GM21737 (cell line): ENCODE measurements around the gene DOK7.
"Not testable (repeated sequence)": the region's sequence is repeated elsewhere in the genome, so short reads cannot be mapped to it uniquely, and the experiment has no call there.

Source experiments
- ATAC-seq: cut with Tn5 transposase; IDR thresholded peaks from one replicate; pipeline ENCODE4 v1.9.1; 2021; ENCODE audit warnings: mild to moderate bottlenecking, moderate library complexity; ENCODE audit not compliant: unreplicated experiment

The DOK7 gene

DNA sequence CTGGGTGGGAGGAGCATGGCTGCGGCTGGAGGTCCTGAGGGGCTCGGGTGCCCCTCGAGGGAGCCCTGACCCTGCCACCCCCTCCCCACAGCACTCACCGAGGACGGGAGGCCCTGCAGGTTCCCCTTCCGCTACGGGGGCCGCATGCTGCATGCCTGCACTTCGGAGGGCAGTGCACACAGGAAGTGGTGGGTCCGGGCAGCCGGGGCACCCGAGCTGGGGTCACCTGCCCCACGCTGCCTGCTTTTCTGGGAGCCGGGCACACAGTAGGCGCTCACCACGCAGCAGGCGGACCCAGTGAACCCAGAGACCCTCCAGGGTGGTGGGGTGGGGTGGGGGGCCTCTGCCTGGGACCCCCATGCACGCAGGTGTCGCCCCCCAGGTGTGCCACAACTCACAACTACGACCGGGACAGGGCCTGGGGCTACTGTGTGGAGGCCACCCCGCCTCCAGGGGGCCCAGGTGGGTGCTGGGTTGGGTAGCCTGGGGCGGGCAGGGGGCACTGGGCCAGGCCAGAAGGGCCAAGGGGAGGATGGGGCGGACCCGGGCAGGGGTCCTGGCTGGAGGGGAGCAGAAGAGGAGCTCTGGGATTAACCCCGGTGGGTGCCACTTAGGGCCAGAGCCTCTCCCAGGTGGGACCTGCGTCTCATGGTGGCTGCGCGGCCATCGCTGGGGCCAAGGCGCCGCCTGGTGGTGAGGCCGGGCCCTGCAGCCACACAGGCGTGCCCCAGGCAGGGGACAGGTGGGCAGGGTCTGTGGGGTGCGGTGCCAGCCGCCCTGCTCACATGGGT, 20.0 kb upstream of the DOK7 start:
- peak; percentile 67 for ATAC-seq

DNA sequence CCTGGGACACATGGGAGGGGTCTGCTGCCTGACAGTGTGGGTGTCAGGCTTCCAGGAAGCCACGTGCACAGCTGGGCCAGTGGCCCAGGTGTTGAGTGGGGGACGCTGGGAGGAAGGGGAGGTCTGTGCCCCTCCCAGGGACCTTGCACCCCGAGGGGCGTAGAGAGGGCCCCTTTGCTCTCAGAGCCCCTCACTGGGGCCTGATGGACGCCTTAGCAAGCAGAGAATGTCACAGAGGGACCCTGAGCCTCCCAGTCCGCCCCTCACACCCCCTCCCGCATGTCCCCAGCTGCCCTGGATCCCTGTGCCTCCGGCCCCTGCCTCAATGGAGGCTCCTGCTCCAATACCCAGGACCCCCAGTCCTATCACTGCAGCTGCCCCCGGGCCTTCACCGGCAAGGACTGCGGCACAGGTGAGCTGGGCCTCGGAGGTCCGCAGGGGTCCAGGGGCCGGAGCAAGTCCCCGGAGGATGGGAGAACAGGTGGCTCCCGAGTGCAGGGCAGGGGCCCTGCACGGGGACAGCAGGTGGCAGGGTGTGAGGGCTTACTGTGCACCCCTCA, 19.3 kb upstream of the DOK7 start:
- ATAC-seq = no peak

DNA sequence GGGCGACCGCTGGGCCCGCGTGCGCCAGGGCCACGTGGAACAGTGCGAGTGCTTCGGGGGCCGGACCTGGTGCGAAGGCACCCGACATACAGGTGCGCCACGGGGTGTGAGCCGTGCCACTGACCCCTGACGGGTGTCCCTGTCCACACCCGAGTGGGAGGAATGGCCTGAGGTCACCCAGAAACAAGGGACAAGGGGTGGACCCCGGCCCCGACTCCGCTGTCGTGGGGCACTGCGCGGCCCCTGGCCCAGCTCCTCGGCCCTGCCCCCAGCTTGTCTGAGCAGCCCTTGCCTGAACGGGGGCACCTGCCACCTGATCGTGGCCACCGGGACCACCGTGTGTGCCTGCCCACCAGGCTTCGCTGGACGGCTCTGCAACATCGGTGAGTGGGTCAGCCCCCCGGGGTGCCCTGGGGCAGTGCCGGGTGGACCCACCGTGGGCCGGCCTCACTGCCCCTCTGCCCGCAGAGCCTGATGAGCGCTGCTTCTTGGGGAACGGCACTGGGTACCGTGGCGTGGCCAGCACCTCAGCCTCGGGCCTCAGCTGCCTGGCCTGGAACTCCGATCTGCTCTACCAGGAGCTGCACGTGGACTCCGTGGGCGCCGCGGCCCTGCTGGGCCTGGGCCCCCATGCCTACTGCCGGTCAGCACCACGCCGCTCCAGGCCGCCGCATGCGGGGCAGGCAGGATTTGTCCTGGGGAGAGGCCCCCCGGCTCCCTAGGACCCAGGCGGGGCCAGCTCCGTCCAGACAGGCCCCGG, 18.6 kb upstream of the DOK7 start:
- no peak for ATAC-seq

DNA sequence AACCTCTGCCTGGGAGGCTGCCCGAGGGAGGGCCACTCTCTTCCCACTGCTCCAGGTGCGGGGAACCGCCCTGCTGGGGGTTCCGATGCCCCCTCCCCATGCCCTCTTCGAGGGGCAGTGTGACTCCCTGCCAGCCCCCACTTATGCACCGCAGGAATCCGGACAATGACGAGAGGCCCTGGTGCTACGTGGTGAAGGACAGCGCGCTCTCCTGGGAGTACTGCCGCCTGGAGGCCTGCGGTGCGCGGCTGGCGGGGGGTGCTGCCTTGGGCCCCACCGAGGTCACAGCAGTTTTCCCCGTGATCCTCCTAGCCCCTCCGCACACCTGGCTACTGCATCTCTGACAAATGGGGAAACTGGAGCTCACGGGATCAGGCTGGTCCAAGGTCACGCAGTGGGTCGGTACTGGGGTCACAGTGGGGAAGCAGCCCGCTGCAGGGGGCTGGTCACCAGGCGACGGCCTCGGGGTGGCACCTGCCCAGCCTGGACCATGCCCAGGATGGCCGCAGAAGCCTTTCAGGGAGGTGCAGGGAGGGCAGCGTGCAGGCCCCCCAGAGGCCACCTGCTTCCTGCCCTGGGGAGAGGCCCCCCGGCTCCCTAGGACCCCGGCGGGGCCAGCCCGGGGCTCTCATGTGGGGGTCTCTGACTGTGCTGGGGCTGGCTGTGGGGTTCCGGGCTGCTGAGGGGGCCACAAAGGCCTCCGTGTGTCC, 17.8 kb upstream of the DOK7 start:
- ATAC-seq = no peak

DNA sequence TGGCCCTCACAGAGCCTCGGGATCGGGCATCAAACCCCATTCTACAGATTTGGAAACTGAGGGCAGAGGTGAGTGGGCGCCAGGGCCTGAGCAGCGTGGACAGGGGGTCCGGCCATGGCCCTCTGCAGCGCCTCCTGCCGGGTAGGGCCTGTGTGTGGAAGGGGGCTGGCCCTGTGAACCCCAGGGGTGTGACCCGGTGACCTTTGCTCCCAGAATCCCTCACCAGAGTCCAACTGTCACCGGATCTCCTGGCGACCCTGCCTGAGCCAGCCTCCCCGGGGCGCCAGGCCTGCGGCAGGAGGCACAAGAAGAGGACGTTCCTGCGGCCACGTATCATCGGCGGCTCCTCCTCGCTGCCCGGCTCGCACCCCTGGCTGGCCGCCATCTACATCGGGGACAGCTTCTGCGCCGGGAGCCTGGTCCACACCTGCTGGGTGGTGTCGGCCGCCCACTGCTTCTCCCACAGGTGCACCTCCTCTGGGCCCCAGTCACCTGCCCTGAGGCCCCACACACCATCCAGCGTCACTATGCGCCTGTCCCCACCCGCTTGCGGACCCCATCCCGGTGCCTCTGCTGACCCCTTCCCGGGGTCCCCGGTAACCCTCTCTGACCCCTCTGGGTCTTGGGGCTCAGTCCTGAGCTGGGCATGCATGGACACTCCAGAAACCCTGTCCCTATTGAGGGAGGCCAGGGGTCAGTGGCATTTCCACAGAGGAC, 17.1 kb upstream of the DOK7 start:
- no peak for ATAC-seq

DNA sequence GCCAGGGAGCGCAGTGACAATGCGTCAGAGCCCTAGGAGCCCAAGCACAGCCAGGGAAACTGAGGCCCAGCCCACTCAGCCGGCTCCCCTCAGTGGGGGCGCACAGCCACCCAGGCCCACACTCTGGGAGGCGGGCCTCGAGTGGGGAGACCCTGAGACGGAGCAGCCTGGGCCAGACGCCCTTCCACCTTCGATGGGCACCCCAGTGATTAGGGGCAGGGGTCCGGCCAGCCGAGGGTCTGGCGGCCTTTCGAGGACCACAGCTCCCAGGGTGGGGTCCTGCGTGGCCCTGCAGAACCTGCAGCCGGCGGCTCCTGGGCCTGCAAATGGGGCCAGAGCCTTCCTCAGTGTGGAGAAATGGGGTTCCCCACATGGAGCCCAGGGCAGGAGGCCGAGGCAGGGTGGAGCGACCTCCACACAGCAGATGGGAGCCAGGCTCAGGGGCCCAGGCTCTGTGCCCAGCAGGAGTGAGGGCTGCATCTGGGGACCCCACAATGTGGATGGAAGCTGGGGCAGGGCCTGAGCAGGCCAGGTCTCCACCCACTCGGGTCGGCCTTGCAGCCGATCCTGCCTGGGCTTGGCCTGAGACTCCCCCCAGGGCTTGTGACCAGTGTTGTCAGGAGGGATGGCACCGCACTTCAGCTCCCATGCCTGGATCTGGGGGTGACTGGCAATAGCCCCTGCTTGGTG, 16.3 kb upstream of the DOK7 start:
- no peak for ATAC-seq

DNA sequence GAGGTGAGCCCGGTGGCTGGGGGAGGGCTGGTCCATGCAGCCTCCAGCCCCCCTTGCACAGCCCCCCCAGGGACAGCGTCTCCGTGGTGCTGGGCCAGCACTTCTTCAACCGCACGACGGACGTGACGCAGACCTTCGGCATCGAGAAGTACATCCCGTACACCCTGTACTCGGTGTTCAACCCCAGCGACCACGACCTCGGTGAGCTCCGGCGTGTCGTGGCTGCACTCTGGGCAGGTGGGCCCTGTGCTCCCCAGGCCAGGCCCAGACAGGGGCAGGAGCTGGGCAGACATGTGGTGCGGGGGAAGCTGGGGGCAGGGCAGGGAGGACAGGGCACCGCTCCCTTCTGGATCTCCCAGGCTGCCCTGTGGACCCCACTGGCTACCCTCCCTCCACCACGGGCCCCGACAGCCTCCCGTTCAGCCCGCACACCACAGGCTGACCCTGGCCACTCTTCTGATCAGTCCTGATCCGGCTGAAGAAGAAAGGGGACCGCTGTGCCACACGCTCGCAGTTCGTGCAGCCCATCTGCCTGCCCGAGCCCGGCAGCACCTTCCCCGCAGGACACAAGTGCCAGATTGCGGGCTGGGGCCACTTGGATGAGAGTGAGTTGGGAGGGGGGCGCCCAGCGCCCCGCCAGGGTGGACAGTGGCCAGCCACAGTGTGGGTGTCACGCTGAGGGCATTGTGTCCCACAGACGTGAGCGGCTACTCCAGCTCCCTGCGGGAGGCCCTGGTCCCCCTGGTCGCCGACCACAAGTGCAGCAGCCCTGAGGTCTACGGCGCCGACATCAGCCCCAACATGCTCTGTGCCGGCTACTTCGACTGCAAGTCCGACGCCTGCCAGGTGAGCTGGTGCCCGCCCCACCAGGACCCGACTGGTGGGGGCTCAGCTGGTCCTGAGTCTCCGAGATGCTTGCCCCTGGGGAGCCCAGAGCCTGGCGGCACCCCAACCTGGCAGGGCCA, 15.4 kb upstream of the DOK7 start:
- no peak for ATAC-seq

DNA sequence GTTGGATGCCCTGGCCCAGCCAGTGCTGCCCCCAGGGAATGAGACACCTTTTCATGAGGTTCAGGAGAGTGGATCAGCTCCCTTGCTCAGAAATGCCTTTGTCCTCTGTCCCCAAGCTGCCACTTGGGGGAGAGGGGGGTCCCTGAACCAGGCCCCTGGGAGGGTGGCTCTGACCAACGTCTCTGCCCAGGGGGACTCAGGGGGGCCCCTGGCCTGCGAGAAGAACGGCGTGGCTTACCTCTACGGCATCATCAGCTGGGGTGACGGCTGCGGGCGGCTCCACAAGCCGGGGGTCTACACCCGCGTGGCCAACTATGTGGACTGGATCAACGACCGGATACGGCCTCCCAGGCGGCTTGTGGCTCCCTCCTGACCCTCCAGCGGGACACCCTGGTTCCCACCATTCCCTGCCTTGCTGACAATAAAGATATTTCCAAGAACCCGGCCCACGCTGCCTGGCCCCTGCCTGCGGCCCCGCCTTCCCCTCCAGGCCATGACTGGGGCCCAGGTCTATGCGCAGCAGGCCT, 14.0 kb upstream of the DOK7 start:
- no peak for ATAC-seq

DNA sequence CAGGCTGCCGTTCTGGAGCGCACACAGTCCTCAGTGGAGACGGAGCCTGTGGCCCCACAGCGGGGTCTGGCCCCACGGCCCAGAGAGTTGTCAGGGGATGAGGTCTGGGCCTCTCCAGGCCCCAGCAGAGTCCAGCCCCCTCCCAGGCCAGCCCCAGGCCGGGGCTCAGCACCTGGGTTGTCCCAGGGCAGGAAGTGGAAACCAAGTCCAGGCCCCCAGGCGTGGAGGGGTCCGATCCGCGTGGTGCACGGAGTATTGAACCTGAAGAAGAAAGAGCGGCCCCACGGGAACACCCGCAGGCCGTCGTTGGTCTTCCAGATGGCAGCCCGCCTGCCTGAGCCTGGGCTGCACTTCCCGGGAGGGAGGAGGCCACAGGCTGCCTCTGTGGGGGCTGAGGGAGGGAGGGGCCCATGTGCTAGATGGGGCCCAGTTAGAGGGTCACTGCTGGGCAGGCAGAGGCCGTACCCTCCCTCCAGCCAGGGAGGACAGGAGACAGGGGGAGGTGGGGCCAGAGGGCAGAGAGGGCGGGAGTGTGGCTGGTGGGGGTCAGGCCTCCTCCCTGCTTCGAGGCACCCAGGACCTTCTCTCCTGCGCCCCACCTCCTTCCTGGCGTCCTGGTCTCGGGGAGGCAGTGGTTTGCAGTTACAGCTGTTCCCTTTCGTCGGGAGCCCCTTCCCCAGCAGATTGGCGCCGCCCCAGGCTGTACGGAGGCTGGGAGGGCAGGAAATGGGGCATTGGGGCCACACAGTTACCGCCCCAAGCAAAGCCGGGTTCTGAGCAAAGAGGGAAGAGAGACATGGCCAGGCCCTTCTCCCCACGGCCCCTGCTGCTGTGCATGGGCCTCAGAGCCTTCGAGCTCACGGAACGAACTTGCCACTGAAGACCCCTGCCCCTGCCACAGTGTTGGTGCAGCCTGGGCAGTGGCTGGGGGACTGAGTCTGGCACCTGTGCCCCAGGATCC, 13.3 kb upstream of the DOK7 start:
- no peak for ATAC-seq

DNA sequence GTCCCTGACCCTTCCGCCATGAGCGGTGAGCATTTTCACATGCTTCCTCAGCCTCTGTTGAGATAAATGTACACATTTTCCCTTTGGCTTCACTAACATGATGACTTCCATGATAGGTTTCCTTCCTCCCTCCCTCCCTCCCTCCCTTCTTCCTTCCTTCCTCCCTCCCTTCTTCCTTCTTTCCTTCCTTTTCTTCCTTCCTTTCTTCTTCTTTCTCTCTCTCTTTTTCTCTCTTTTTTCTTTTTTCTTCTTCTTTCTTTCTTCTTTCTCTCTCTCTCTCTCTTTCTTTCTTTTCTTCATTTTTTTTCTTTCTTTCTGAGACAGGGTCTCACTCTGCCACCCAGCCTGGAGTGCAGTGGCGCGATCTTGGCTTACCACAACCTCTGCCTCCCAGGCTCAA, 12.5 kb upstream of the DOK7 start:
- no peak for ATAC-seq

DNA sequence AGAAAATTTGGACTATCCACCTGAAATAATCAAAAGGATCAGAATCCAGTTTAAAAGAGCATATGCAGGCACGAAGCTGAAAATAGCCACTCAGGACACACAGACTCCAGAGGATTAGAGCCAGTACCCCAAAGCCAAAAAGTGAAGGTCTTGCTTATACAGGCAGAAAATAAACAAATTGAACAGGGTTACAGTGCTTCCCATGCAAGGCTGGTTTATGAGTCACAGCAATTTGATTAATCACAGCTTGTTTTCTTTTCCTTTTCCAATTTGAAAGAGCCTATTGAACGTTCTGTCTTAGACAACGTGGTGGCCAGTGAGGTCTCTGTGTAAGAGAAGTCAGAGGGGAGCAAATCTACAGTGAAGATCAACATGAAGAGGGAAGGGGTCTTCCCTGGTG, 11.2 kb upstream of the DOK7 start:
- ATAC-seq = no peak

DNA sequence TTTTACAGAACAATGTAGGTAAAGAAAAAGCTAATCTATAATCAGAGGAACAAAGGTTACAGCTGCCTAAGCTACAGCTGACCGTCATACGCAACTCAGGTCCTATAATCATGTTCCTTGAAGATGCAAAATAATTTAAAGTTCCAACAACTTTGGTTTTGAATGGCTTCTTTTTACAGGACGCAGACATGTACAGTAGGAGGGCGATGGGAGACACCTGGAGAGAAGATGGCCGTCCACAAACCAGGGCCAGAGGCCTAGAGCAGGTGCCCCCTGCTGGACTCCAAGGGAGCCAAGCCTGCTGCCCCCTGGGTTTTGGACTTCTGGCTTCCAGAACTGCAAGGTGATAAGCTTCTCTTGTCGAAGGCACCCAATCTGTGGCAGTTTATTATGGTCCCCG, 10.7 kb upstream of the DOK7 start:
- ATAC-seq = no peak

DNA sequence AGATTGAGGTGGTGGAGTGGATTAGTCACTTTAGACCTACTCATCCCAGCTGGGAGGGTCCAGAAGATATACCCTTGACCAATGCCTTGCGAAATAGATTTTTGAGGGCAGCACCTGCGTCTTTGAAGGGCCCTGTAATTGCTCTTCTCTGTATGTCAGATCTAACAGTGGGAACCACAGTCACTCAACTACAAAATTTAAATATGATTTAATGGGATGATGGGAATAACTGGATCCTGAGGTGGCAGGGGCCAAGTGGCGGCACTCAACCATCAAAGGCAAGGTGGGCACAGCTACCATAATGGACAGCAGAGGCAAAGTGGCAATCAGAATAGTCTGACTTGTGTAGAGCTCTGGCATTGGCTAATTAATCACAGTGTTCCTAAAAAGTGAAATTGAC, 7.5 kb upstream of the DOK7 start:
- ATAC-seq = not testable (repeated sequence)

DNA sequence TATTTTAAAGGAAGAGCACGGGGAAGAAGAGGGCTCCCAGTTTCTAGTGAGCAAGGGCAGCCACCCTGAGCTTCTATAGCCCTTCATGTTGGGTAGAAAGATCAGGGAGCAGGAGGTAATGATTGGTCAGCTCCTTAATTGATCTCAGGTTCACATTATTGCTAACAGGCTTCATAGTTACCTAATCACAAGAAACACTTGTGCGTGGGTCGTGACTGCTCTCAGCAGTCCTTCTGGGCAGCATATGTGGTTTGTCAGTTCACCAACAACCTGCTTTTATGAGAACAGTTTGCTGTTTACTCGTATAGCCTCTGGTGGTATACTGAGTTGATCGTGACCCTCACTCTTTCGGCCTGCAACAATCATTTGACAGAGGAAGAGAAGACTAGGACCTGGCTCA, 4.7 kb upstream of the DOK7 start:
- ATAC-seq = no peak

DNA sequence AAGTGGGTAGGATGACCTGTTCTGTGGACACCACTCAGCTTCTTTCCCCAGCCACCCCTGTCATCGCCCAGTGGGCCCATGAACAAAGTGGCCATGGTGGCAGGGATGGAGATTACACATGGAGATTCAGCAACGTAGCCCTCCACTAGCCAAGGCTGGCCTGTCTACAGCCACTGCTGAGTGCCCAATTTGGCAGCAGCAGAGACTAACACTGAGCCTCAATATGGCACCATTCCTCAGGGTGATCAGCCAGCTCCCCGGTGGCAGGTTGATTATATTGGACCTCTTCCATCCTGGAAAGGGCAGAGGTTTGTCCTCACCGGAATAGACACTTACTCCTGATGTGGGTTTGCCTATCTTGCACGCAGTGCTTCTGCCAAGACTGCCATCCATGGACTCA, 4.0 kb upstream of the DOK7 start:
- not testable (repeated sequence) for ATAC-seq

DNA sequence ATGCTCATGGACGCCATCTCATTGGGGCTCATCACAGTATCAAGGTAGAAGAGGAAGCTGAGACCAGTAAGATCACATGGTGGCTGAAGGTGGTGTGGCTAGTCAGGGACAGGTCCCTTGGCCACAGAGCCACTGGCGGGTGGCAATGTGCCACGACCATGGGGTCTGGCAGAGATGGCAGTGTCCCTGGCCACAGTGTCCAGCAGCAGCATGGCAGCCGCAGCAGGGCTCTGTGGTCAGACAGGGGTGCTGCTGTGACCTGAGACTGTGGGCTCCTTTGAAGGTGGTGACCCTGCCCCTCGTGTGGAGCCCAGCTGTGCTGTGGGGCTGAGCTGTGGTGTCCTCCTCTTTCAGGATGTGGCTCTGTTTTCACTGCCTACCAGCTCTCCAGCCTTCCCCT, 2.2 kb upstream of the DOK7 start:
- no peak for ATAC-seq

DNA sequence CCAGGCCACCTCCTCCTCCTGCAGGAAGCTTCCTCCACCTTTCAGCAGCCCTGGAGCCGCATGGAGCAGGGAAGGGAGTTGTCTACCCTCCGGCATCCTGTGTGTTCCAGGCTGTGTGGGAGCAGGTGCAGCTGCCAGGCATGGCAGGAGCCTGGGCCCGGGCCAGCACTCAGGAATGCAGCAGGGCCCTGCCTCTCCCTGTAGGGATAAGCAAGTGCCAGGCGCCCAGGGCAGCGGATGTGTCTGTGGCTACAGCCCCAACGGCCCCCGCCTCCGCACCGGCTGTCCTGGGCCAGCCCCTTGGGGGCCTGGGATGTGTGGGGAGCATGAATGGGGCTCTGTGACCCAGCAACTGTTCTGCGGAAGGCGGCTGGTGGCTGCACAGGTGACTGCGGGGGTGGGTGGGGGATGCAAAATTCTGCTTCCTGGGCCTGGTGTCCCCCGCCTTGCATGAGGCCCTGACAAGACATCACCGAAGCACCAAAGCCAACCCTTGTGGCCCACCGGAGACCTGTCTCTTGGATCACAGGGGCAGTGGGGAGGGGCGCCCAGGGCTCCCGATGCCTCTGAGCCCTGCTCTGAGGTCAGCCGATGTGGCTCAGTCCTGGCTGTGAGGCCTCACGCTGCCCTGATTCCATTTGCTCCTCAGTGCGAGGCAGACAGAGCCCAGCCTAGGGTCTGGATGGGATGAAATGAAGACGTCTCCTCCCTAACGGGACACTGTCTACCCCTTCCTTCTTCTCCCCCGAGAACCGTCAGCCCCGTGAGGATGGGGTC, 1.4 kb upstream of the DOK7 start:
- ATAC-seq = no peak
